Osteoblast (primary cell): ENCODE results near the gene ADCY5. TPM values are rescaled to one million over a fixed set of nuclear protein-coding genes. Genes with fewer than 3 reads are reported as not detected.

Experiments used
- DNase-seq: peaks from one replicate; pipeline ENCODE4 v3.0.0; 2011; ENCODE audit warnings: low spot score, mixed read lengths; ENCODE audit not compliant: insufficient read length; ENCODE audit errors: missing footprints
- H2AFZ ChIP-seq: 2 replicates; pipeline ENCODE4 v1.6.0; 2011; ENCODE audit warnings: mild to moderate bottlenecking, low read length
- H3K27ac ChIP-seq: 2 replicates; pipeline ENCODE4 v1.5.1; 2011; ENCODE audit warnings: mild to moderate bottlenecking, low read depth, low read length, moderate library complexity
- H3K27me3 ChIP-seq: 2 replicates; pipeline ENCODE4 v1.6.0; 2012; ENCODE audit warnings: mild to moderate bottlenecking, control low read depth, inconsistent platforms, low read length, moderate library complexity; ENCODE audit not compliant: insufficient read depth
- H3K36me3 ChIP-seq: 2 replicates; pipeline ENCODE4 v1.5.1; 2011; ENCODE audit warnings: mild to moderate bottlenecking, low read length, control low read depth, moderate library complexity; ENCODE audit not compliant: insufficient read depth
- H3K4me1 ChIP-seq: 2 replicates; pipeline ENCODE4 v1.5.1; 2011; ENCODE audit warnings: mild to moderate bottlenecking, low read length, control low read depth, moderate library complexity; ENCODE audit not compliant: insufficient read depth
- H3K4me2 ChIP-seq: 2 replicates; pipeline ENCODE4 v1.6.0; 2011; ENCODE audit warnings: mild to moderate bottlenecking, low read length; ENCODE audit not compliant: insufficient read depth
- H3K4me3 ChIP-seq: fragments of 200-600 bp; sonication (generic); 3 replicates; pipeline ENCODE4 v1.5.1; 2012; ENCODE audit warnings: mild to moderate bottlenecking, low read length, inconsistent platforms; ENCODE audit not compliant: insufficient read depth
- H3K79me2 ChIP-seq: 2 replicates; pipeline ENCODE4 v1.6.0; 2012; ENCODE audit warnings: mild to moderate bottlenecking, low read length, control low read depth, inconsistent platforms; ENCODE audit not compliant: insufficient read depth
- H3K9me3 ChIP-seq: 2 replicates; pipeline ENCODE4 v1.5.1; 2011; ENCODE audit warnings: low read depth, low read length, control low read depth
- H4K20me1 ChIP-seq: 2 replicates; pipeline ENCODE4 v1.6.0; 2012; ENCODE audit warnings: mild to moderate bottlenecking, low read length, control low read depth; ENCODE audit not compliant: insufficient read depth
- total RNA-seq: library from RNA; depleted of rRNA; stranded (reverse); fragments of >200 nt; gene quantifications from 2 replicates; pipeline ENCODE4 v1.2.3, GENCODE V29; 2012
- TF ChIP-seq, protein P1 (sequence below): IDR thresholded peaks from 2 replicates; pipeline ENCODE4 v1.5.1; 2011; ENCODE audit warnings: mild to moderate bottlenecking, low read depth, low read length, moderate library complexity; ENCODE audit errors: extremely low read depth

The ADCY5 gene
- total RNA-seq, 1 donor: 0.72 TPM

GRCh38 chr3:123471106-123471505 is 22.2 kb upstream of the ADCY5 start:
- no peaks in the 10 kb centered on the region for H3K4me1 ChIP-seq
- no peaks in the 10 kb centered on the region for H3K36me3 ChIP-seq
- no peak overlapping the region for H2AFZ ChIP-seq
- H3K27ac ChIP-seq: no peak overlapping the region
- H3K9me3 ChIP-seq: no peaks in the 10 kb centered on the region
- H3K4me3 ChIP-seq: no peak overlapping the region
- no peak overlapping the region for H3K4me2 ChIP-seq
- no peak for DNase-seq
- H3K27me3 ChIP-seq: peaks cover 55% of the 10 kb centered on the region
- no peaks in the 10 kb centered on the region for H4K20me1 ChIP-seq
- H3K79me2 ChIP-seq: no peaks in the 10 kb centered on the region
- TF ChIP-seq, protein P1, sequence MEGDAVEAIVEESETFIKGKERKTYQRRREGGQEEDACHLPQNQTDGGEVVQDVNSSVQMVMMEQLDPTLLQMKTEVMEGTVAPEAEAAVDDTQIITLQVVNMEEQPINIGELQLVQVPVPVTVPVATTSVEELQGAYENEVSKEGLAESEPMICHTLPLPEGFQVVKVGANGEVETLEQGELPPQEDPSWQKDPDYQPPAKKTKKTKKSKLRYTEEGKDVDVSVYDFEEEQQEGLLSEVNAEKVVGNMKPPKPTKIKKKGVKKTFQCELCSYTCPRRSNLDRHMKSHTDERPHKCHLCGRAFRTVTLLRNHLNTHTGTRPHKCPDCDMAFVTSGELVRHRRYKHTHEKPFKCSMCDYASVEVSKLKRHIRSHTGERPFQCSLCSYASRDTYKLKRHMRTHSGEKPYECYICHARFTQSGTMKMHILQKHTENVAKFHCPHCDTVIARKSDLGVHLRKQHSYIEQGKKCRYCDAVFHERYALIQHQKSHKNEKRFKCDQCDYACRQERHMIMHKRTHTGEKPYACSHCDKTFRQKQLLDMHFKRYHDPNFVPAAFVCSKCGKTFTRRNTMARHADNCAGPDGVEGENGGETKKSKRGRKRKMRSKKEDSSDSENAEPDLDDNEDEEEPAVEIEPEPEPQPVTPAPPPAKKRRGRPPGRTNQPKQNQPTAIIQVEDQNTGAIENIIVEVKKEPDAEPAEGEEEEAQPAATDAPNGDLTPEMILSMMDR: no peak

- Histone ChIP-seq H3K4me3 (no peak overlapping the region), H3K79me2 (no peaks in the 10 kb centered on the region), H4K20me1 (no peaks in the 10 kb centered on the region), H3K4me2 (no peak overlapping the region), H3K27ac (no peak overlapping the region), H3K36me3 (no peaks in the 10 kb centered on the region), H2AFZ (no peak overlapping the region), H3K4me1 (no peaks in the 10 kb centered on the region), H3K9me3 (no peaks in the 10 kb centered on the region), H3K27me3 (peaks cover 48% of the 10 kb centered on the region)
- TF ChIP-seq, protein P1: no peak
- DNase-seq: no peak
Measured at GRCh38 chr3:123469323-123469995, 20.6 kb upstream of the ADCY5 start.

DNA sequence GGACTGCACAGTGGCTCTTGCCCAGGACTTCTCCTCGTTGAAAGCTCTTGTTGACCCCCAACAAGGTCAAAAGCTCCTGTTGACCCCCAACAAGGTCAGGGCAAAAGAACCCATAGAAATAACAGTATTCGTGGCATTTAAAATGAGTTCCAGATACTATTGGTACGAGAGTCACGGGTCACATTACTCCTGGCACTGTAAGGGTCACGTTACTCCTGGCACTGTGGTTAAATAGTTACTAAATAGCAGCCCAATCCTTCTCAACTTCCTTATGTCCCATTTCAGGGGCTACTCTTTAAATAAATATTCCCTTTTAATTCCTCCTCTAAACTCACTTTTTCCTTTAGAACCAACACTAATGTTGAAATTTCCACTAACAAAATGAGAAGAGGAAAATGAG is 18.2 kb upstream of the ADCY5 start:
- no peaks in the 10 kb centered on the region for H3K9me3 ChIP-seq
- no peaks in the 10 kb centered on the region for H3K79me2 ChIP-seq
- no peak overlapping the region for H3K4me2 ChIP-seq
- H3K27ac ChIP-seq: no peak overlapping the region
- H3K27me3 ChIP-seq: peaks cover 62% of the 10 kb centered on the region
- H2AFZ ChIP-seq: no peak overlapping the region
- H3K4me3 ChIP-seq: no peak overlapping the region
- no peaks in the 10 kb centered on the region for H3K4me1 ChIP-seq
- no peaks in the 10 kb centered on the region for H3K36me3 ChIP-seq
- H4K20me1 ChIP-seq: no peaks in the 10 kb centered on the region
- DNase-seq: no peak
- TF ChIP-seq, protein P1: no peak

DNA sequence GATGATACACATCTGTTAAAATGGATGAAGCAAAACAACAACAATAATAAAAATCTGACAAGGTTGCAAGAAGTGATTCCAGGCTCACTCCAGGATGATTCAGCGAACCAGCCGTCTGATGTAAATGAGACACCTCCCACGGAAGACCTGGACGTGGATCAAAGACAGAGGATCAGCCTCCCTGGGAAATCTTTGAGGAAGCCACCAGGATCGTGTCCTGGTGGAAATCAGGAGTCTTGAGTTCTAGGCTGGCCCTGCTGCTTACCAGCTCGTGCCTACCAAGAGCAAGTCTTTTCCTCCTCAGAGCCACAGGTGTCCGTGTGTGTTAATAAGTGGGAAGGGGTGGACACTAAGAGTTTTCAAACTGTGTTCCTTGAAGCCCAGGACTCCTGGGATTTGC is 15.3 kb upstream of the ADCY5 start:
- TF ChIP-seq, protein P1: no peak
- no peaks in the 10 kb centered on the region for H3K4me1 ChIP-seq
- H3K27me3 ChIP-seq: peaks cover 69% of the 10 kb centered on the region
- no peaks in the 10 kb centered on the region for H3K79me2 ChIP-seq
- H3K4me2 ChIP-seq: no peak overlapping the region
- H4K20me1 ChIP-seq: no peaks in the 10 kb centered on the region
- H3K27ac ChIP-seq: no peak overlapping the region
- no peak for DNase-seq
- no peak overlapping the region for H3K4me3 ChIP-seq
- H2AFZ ChIP-seq: no peak overlapping the region
- H3K9me3 ChIP-seq: no peaks in the 10 kb centered on the region
- H3K36me3 ChIP-seq: no peaks in the 10 kb centered on the region
